Stimulated activated CD4-positive, alpha-beta T cell treated with anti-CD3 and anti-CD28 coated beads, Interleukin-2, amount 100 ng/mL, for 48 hours (primary cell): ENCODE measurements around the gene SLC7A10.

Source experiments
- DNase-seq, 2 donors: peaks; one replicate each; pipeline ENCODE4 v3.0.0-alpha.2; 2020

The SLC7A10 gene

DNA sequence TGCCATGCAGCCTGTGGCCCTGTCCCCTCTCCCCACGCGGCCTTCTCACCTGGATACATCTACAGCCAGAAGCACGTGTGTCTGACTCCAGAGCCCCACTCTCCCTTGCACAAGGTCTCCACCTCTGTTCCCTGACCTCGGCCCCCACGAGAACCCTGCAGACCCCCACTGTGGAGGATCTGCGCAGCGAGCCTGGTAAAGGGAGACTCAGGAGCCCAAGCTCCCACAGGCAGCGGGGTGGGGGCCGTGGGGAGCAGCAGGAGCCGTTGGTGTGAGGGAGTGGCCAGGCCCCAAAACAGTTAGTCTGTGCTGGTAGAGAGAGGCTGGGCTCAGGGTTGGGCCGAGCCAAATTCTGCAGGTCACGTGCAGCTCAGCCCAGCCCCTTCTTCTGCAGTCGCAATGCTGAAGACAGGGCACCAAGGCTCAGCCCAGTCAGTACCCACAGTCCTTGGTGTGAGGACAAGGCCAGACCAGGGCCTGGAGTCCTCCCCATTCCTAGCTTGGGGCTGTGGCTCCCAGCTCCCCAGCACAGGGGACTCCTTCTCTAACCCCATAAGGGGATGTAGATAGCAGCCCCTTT is 28.7 kb upstream of the SLC7A10 start:
- DNase-seq: no peak

DNA sequence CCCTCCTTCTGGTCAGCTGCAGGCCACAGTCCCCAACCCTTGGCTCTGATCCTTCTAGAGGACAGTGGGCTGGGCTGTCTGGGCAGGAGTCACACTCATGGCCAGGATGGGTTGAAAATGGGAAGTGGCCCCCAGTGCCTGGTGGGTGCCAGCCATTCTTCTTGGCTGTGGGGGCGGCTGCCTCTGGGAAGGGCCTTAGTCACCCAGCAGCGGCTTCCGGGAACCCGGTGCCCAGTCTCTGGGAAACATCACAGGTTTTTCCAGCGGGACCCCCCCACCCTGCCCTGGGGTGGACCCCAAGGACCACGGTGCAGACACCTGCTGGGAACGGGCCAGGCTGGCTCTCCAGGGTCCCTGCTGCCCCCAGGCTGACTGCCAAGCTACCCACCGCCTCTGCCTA is 27.3 kb upstream of the SLC7A10 start:
- DNase-seq: no peak

DNA sequence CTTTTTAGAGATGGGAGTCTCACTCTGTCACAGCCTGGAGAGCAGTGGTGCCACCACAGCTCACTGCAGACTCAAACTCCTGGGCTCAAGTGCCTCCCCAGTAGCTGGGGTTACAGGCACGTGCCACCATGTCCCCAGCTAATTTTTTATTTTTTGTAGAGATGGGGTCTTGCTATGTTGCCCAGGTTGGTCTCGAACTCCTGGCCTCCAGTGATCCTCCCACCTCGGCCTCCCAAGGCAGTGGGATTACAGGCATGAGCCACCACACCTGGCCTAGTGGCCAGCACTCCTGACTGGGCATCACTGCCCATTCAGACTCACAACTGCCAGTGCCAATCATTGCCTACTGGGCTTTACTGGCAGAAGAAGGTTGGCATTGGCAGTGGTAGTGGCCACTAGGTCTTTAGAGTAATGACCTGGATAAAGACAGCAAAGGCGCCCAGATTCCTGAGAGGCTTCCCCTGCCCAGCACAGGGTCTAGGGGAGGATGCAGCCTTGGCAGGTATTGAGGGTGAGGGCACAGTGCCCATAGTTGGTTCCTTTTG is 26.8 kb upstream of the SLC7A10 start:
- no peak for DNase-seq

DNA sequence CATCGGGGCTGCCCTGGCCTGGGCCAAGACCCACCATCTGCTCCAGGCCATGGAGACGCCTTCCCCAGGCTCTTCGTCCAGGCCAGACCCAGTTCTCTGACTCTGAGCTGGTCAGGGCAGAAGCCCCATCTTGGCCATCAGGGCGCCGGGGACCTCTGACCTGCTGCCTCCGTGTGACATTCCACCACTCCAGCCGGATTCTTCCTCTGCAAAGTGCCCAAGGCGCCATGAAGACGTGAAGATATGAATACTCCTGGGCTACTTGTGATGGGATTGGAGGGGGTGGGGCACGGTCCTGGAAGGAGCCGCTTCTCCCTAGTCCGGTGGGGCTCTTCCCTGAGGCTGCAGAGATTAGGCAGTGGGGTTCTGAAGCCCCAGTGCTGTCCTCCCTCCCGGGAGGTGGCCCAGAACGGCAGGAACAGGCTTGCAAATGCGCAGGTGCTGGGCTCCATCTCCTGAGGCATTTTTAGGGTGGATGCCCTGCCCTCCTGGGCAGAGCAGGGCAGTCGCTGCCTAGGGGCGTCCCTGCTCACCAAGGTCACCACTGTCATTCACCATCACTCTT is 26.0 kb upstream of the SLC7A10 start:
- no peak for DNase-seq

DNA sequence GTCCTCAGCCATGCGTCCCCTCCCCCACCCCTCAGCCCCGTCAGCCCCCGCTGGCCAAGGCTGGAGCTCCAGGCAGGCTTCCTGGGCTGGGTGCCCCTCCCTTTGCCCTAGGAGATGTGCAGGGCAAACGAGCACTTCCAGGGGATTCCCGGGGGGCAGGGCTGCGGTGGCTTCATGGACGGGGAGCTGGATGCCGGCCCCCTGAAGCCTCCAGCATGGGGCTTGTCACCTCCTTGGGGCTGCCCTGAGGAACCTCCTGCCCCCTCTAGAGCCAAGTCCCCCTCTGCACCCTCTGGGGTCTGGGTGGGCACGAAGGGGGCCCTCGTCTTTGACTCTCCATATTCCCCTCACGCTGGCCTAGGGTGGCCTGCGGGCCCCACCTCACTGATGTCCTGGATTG is 25.4 kb upstream of the SLC7A10 start:
- no peak for DNase-seq

DNA sequence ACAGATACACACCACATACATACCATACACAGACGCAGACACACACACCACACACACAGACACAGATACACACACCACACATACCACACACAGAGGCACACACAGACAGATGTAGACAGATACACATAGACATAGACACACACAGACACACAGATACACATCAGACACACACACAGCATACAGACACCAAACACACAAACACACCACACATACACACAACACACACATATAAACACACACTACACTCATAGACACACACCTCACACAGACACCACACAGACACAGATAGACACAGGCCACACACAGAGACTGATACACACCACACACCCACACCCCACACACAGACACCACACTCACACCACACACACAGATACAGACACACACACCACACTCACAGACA is 24.9 kb upstream of the SLC7A10 start:
- no peak for DNase-seq

DNA sequence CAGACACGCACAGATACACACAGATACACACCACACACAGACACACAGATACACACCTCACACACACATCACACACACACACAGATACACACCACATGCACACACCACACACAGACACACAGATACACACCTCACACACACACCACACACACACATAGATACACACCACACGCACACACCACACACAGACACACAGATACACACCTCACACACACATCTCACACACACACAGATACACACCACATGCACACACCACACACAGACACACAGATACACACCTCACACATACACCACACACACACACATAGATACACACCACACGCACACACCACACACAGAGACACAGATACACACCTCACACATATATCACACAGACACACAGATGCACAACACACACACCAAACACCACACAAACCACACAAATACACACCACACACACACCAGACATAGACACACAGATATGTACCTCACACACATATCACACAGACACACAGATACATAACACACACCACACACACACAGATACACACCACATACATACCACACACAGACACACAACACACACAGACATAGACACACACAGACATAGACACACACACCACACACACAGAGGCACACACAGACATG is 24.2 kb upstream of the SLC7A10 start:
- DNase-seq: no peak

DNA sequence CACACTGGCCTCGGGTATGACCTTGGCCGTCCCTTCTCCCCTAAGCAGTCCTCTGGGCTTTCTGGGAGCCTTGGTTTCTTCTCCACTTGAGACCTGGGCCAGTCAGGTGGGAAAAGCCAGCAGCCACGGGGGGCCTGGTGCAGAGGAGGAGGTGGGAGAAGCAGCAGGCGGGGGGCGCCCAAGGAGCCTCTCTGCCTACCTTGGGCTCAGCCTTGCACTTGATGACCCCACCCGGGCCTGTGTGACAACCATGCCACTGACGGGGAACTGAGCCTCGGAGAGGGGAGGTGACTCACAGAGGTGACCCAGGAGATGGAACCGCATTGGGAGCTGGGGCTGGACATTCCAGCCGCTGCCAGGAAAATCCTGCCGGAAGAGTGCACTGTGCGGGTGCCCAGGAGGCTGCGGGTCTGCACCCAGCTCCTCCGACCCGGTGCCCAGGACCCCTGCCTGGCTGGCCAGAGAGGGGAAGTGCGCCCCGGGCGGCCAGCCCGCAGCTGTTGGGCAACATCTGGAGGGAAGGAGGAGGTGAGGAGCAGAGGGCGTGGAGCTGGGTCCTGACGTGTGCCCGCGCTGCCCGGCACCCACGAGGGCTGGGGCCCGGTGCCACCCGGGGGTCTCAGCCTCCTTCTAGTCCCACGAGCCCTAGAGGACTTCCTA is 23.4 kb upstream of the SLC7A10 start:
- no peak for DNase-seq

DNA sequence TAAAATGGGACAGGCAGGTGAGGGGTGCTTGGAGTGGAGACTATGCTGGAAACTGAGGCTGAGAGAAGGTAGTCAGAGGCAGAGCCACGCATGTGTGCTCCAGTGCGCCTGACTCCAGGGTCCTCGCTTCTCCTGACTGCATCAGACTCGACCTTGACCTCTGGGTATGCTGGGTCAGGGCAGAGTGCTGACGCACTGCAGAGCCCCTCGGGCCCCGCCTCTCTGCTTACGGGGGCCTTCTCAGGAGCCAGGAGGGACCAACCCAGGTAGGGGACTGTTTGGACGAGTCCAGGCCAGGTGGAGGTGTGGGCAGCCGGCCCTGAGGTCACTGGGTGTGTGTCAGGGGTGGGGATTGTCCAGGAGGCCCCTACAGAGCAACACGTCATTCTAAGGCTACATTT is 22.9 kb upstream of the SLC7A10 start:
- no peak for DNase-seq

DNA sequence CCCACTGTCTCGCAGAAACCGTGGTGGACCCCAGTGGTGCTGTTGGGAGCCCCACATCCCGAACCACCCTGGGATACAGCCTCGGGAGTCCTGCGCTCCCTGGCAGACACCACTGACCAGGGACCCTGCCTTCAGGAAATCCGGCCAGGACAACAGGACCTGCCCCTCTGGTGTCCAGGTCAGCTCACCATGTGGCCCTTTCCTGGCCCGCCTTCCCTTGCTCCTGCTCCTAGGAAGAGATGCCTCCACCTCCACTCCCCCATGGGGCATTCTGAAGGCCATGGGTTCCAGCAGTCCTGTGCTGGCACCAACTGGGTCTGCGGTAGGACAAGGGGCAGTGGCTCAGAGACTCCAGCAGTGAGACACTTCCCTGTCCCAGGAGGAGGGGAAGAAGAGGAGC is 22.5 kb upstream of the SLC7A10 start:
- DNase-seq: no peak

DNA sequence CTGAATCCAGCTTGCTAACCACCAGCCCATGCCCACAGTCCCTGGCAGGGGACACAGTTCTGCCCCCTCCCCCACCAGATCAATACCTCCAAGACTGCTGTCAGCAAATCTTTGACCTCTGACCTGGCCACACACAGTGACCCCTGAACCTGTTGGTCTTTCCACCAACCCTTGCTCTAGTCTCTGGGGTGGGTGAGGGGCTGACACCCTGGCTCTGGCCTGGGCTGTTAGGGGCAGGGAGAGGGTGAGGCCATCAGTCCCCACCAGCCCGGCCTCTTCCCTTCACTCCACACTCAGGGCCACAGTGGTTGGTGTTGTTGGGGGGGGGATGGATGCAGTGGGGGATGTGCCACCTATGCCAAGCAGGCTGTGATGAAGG is 21.8 kb upstream of the SLC7A10 start:
- no peak for DNase-seq

DNA sequence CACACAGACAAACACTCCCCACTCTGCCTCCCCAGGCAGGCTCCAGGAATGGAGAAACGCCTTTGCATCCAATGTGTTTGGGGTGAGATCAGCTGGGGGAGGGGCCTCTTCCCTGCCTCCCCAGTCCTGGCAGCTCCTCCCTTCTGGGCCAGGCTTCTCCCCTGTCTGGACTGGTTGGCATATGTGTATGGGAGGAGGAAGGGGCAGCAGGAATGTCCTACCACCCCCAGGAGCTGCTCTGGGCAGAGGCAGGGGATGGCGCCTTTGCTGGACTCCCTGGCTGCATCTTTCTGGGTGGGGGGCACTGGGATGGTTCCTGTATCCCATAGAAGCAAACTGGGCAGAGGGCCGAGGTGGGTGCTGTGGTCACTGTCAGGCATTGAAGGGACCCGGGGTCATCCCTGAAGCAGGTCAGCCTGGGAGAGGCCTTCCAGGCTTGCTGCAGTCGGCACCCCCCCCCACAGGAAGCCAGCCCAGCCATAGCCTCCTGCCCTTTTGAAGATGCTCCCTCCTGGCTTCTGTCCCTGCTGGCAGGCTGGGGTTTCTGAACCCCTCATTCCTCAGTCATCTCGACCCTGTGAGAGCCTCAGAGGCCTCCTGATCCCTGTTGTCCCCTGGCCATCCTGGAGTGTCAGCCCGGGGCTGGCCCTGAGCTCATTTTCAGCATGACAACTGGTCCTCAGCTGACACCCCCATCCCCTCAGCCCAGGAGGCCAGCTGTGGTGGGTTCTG is 21.2 kb upstream of the SLC7A10 start:
- DNase-seq: no peak

DNA sequence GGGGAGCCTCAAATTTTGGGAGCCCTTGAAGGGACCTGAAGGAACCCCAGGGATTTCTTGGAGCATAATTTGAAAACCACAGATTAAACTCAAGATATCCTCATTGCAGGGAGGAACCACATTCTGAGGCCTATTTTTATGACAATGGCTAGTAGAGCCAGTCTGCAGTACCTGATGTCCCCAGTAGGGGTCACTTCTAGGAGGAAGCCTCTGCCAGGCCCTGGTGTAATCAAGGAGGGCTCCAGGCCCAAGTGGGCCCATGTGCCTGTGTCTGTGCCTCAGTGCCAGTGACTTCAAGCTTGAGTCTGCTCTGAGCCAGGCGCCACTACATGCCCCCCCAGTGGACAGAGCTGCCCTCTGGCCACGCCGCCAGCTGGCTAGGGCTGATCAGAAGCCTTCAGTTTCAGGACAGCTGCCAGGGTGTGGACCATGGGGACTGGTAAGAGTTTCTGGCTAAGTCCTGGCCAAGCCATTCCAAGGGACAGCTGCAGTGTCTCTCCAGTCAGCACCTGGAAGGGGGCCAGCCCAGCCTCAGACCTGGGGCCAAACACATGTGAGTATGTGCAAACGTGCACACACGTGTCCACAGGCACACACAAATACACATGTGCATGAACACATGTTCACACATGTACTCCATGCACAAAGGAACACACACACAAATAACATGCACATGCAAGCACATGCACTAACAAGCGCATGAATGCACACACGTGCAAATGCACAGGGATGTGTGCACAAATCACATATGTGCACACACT is 20.5 kb upstream of the SLC7A10 start:
- no peak for DNase-seq

DNA sequence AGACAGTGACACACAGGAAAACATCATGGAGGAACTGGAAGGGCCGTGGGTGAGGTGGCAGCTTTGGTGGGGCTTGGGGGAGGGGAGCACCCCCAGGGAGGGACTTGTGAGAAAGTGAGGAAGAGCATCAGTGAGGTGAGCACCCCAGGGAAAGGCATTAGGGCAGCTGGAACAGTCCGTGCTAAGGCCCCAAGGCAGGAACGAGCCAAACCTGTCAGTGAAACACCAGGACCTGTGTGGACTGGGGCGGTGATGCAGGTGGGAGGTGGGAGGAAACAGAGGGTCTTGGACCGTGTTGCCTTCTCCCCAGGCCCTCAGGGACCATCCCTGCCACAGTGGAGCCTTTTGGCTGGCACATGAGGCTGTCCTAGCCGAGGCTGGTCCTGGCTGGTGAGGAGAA is 17.3 kb upstream of the SLC7A10 start:
- no peak for DNase-seq

DNA sequence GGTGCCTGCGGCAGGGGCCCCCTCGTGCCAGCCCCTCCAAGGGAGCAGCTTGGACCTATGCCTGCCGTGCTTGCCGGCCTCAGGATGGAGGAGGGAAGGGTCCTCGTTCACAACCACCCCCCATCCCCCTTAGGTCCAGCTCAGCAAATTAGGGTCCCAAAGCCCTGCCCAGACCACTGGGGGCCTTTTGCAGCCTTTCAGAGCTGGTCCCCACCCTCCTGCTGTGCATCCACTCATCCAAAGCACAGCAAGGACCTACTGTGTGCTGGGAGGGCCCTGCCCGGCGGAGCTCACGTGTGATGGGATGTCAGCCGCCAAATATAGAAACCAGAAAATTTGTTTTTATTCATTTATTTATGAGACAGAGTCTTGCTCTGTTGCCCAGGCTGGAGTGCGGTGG is 16.5 kb upstream of the SLC7A10 start:
- DNase-seq: no peak

DNA sequence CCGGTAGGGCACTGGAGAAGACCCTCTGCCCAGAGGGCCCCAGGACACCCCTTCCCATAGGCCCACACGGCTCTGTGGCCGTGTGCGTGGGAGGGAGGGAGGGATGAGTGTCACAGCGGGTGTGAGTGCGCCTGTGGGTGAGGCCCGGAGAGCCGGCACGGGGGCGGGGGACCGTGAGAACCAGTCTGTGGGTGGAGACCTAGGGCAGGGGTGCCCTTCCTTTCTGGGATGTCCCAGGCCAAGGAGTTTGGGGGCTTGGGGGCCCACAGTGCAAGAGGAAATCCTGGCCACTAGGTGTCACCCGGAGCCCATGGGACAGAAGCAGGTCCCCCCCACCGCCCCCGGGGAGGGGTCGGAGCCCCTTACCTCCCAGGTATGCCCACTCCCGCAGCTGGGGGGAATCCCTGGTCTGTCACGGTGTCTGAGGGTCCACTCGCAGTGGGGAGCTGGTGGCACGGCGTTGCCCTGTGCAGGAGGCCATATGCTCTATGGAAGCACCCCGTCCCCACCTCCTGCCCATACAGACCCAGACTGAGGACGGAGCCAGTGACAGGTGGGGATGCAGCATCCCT is 16.0 kb upstream of the SLC7A10 start:
- DNase-seq: no peak

DNA sequence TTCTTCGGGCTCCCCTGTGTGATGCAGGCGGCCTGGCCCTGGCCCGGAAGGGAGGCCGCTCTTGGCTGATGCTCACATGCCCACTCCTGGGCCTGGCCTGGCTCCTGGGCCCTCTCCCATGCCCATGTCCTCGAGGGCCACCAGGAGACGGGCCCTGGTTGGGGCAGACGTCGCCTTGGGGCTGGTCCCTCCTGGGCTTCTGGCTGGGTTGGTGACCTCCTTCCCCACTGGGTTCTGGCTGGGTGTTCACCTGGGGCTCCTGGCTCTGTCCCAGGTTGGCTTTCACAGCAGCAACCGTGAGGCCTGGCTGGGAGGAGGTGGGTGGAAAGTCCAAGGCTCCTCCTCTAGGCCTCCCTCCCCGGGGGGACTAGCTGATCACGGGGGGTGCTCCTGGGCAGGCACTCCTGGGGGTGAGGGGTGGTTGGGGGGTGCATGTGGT is 15.5 kb upstream of the SLC7A10 start:
- no peak for DNase-seq

DNA sequence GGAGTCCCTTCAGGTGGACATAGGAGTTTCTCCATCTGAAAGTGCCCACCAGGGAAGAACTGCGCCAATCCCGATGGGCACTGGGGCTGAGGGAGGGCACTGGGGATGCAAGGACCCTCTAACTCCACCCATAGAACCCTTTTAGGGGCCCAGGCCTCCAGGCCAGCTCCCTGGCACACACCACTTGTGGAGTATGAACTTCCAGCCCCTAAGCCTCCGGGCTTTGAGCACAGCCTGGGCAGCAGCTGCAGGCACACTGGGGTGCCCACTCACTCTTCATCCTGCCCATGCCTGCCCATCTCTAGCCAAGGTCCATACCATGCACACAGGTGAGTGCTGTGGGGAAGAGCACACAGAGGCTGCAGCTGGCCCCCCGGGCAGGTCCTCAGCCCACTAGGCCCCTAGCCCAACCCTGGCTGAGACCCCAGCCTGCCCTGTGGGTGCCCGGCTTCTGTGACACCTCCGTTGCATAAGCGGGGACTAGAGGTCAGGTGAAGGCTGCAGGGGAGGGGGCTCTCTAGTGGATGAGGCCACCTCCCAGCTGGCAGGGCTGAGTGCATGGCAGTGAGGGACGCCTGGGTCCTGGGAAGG is 14.6 kb upstream of the SLC7A10 start:
- no peak for DNase-seq

DNA sequence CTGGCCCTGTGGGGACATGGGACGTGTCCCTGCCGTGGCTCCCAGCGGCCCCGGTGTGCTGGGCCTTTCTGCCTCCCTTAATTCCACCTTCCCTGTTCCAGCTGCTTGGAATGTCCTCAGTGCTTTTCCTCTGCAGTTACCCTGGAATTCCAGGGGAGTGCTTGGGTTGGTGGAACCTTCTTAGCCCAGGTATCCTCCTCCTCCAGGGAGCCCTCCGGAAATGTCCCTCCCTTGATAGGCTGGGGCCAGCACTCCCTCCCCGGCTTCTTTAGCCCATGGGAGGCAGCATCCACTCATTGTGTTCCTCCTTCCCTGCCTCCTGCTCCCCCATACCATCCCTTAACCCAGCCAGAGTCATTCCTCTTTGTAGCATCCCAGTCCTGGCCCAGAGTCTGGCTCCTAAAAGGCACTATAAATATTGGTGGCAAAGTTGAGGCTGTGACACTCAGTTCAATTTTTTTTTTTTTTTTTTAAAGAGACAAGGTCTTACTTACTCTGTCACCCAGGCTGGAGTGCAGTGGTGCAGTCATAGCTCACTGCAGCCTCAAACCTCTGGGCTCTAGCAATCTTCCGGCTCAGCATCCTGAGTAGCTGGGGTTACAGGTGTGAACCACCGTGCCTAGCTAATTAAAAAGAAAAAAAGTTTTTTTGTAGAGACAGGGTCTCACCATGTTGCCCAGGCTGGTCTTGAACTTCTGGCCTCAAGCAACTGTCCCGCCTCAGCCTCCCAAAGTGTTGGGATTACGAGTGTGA is 13.7 kb upstream of the SLC7A10 start:
- DNase-seq: no peak

DNA sequence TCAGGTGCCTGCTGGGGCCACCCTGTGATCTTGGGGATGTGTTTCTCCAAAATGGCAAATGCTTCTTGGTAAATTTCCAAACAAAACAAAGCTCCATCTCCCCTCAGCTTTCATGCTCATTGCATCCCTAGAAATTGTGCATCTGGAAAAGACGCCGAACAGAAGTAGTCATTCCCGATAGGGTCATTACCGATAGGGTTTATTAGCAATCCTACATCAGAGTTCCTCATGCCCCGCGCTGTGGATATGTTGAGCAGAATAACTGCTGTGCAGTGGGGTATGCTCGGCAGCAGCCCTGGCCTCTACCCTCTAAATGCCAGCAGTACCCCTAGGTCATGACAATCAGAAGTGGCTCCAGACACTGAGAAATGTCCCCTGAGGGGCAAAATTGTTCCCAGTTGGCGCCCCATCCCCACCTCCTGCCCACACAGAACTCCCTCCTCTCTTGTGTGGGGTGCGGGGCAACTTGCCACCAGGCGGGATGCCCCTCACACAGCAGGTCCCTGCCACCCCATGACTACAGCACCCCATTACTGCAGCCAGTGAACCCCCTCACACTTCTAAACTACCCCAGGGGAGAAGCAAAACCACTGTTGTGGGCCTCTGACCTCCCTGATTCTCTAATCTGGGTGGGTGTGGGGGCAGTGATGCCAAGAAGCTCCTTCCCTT is 13.0 kb upstream of the SLC7A10 start:
- no peak for DNase-seq
